Measurements from ENCODE around the gene SLC9A8. TPM values are rescaled to one million over a fixed set of nuclear protein-coding genes. Genes with fewer than 3 reads are reported as not detected.

SLC9A8 gene
- polyA plus RNA-seq, 2 of the 4 experiments (the other 2 are of a cell fraction), result 5.0 to 7.9 TPM

GRCh38 chr20:49904440-49905214 lies 92.0 kb downstream of the SLC9A8 start:
- TF ChIP-seq FOSL2 (IDR thresholded peaks at IDR 0.05) (no peak), FOSL2 (CRISPR knock-in tag; IDR thresholded peaks at IDR 0.05) (no peak), FOSB (CRISPR knock-in tag; IDR thresholded peaks at IDR 0.05) (no peak), MYC (IDR thresholded peaks at IDR 0.05; ENCODE audit: borderline replicate concordance, low read length) (no peak), SMC3 (IDR thresholded peaks at IDR 0.05) (no peak), CHD2 (IDR thresholded peaks at IDR 0.05; ENCODE audit: low read length, partially characterized antibody) (no peak), CEBPB (IDR thresholded peaks at IDR 0.05) (no peak), EHMT2 (IDR thresholded peaks at IDR 0.05; ENCODE audit: low read depth) (no peak), ZNF302 (CRISPR knock-in tag; IDR thresholded peaks at IDR 0.05) (no peak), ZFP36 (IDR thresholded peaks at IDR 0.05; ENCODE audit: borderline replicate concordance, partially characterized antibody) (no peak)
- ChIA-PET CTCF (interaction anchor here (0.6 to 7.3 kb wide), 11 partner anchors 10 to 571 kb away, joined by 3 to 90 read pairs (median 4); partner anchors contain the start of gene SPATA2), POLR2A (no interaction called here)
- 83% methylated on average over 17 of the region's 17 CpGs for WGBS (ENCODE audit: missing lambda C conversion rate)
- H3K9me3 ChIP-seq, result no peaks in the 10 kb centered on the region
- H3K4me2 ChIP-seq, result no peak overlapping the region
- FAIRE-seq (no peak), ATAC-seq (no peak), DNase-seq (ENCODE audit: low read depth in 1 of 2, low spot score in 1 of 2) (no peak)
- no peak overlapping the region for H3K4me3 ChIP-seq
- peaks cover 7% of the 10 kb centered on the region; the same call in 2 of the 3 replicates for H3K4me1 ChIP-seq
- H3K27ac ChIP-seq, result no peak overlapping the region

- H3K9me3 ChIP-seq, result no peaks in the 10 kb centered on the region
- H3K4me3 ChIP-seq, result no peak overlapping the region
- CTCF ChIA-PET, result interaction anchor here (0.9 to 7.3 kb wide), 8 partner anchors 9 to 421 kb away, joined by 3 to 90 read pairs (median 6); partner anchors contain the start of gene SPATA2
- no peaks in the 10 kb centered on the region for H3K4me1 ChIP-seq
- no peak overlapping the region for H3K27ac ChIP-seq
- TF ChIP-seq CHD2 (IDR thresholded peaks at IDR 0.05; ENCODE audit: low read length, partially characterized antibody) (no peak), KDM5A (IDR thresholded peaks at IDR 0.05) (no peak)
- FAIRE-seq (no peak), DNase-seq (ENCODE audit: low read depth in 1 of 2, low spot score in 1 of 2) (no peak), ATAC-seq (no peak)
- H3K4me2 ChIP-seq, result no peak overlapping the region
- POLR2A ChIA-PET, result no interaction called here
- WGBS (ENCODE audit: missing lambda C conversion rate), result 90% methylated on average over 29 of the region's 29 CpGs
Observed at GRCh38 chr20:49905415-49906091, 92.9 kb downstream of the SLC9A8 start.

- H3K27ac ChIP-seq, result no peak overlapping the region
- no peak for DNase-seq (ENCODE audit: low read depth in 1 of 2, low spot score in 1 of 2)
- FAIRE-seq, result no peak
- ATAC-seq, result no peak
- no peak overlapping the region for H3K4me2 ChIP-seq
- H3K4me3 ChIP-seq, result no peak overlapping the region
- ChIA-PET CTCF (interaction anchor here (0.8 to 7.3 kb wide), 12 partner anchors 9 to 422 kb away, joined by 3 to 44 read pairs (median 4); partner anchors contain the start of gene SPATA2), POLR2A (no interaction called here)
- WGBS (ENCODE audit: missing lambda C conversion rate), result 95% methylated on average over 35 of the region's 37 CpGs
- no peaks in the 10 kb centered on the region for H3K9me3 ChIP-seq
- no peaks in the 10 kb centered on the region for H3K4me1 ChIP-seq
- TF ChIP-seq SREBF2 (IDR thresholded peaks at IDR 0.05) (no peak), CBX2 (IDR thresholded peaks at IDR 0.05; ENCODE audit: borderline replicate concordance, low read depth) (no peak), HDAC2 (IDR thresholded peaks at IDR 0.05) (no peak), PBX3 (IDR thresholded peaks at IDR 0.05) (no peak), KDM1A (IDR thresholded peaks at IDR 0.05; ENCODE audit: low read depth) (no peak), CHD2 (IDR thresholded peaks at IDR 0.05; ENCODE audit: low read length, partially characterized antibody) (no peak), EP300 (IDR thresholded peaks at IDR 0.05) (no peak), HES2 (IDR thresholded peaks at IDR 0.05) (no peak), TFCP2L1 (CRISPR knock-in tag; IDR thresholded peaks at IDR 0.05) (no peak), MAX (IDR thresholded peaks at IDR 0.05) (no peak), CHD4 (IDR thresholded peaks at IDR 0.05; ENCODE audit: borderline replicate concordance) (no peak), NFE2L2 (conservative IDR thresholded peaks at IDR 0.05; ENCODE audit: low read length) (no peak), JUNB (IDR thresholded peaks at IDR 0.05) (no peak), TP53 (CRISPR knock-in tag; IDR thresholded peaks at IDR 0.05) (no peak)
Observed at GRCh38 chr20:49906101-49906604, 93.5 kb downstream of the SLC9A8 start.
